SK-N-SH treated with all-trans-retinoic acid at 6 μM for 48 hours (cell line): ENCODE data around the gene MYOC.

Experiments
- ARNTL ChIP-seq: fragments of 450-650 bp; formaldehyde crosslinking; IDR thresholded peaks from 2 replicates; pipeline ENCODE4 v1.5.0; 2020; ENCODE audit warnings: low read depth, mild to moderate bottlenecking, moderate library complexity, borderline replicate concordance
- BACH2 ChIP-seq: fragments of 250-450 bp; sonication (Bioruptor Pico); IDR thresholded peaks from 2 replicates; pipeline ENCODE4 v1.9.0; 2021; ENCODE audit warnings: mild to moderate bottlenecking, borderline replicate concordance
- CSRNP3 ChIP-seq: fragments of 250-450 bp; sonication (Bioruptor Pico); IDR thresholded peaks from 2 replicates; pipeline ENCODE4 v1.5.1; 2021; ENCODE audit warnings: mild to moderate bottlenecking, moderate library complexity
- OSR1 ChIP-seq: fragments of 250-450 bp; sonication (Bioruptor Pico); IDR thresholded peaks from 2 replicates; pipeline ENCODE4 v1.8.0; 2022; ENCODE audit warnings: moderate library complexity, mild to moderate bottlenecking, inconsistent platforms
- SNAI2 ChIP-seq: fragments of 250-450 bp; sonication (Bioruptor Pico); IDR thresholded peaks from 2 replicates; pipeline ENCODE4 v1.5.0; 2020; ENCODE audit warnings: mild to moderate bottlenecking, moderate library complexity
- TCF4 ChIP-seq: fragments of 250-450 bp; sonication (Bioruptor Pico); IDR thresholded peaks from 2 replicates; pipeline ENCODE4 v1.8.0; 2021; ENCODE audit warnings: mild to moderate bottlenecking, moderate library complexity, borderline replicate concordance
- ZNF565 ChIP-seq: fragments of 450-650 bp; formaldehyde crosslinking; conservative IDR thresholded peaks from 2 replicates; pipeline ENCODE4 v1.5.0; 2020; ENCODE audit warnings: low read depth, mild to moderate bottlenecking, moderate library complexity
- TF ChIP-seq, protein P1 (sequence below): fragments of 250-450 bp; sonication (Bioruptor Pico); IDR thresholded peaks from 2 replicates; pipeline ENCODE4 v1.8.0; 2021; ENCODE audit warnings: low read depth, mild to moderate bottlenecking, moderate library complexity, borderline replicate concordance

DNA sequence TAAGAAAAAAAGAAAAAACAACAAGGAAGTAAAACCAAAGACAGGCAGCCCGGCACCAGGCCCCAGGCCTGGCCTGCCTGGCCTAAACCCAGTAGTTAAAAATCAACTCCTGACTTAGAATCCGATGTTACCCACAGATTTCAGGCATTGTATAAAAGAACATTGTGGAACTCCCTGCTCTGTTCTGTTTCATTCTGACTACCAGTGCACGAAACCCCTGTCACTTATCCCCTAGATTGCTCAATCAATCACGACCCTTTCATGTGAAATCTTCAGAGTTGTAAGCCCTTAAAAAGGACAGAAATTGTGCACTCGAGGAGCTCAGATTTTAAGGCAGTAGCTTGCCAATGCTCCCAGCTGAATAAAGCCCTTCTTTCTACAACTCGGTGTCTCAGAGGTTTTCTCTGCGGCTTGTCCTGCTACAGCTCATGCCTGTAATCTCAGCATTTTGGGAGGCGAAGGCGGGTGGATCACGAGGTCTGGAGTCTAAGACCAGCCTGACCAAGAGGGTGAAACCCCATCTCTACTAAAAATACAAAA is 46.0 kb downstream of the MYOC start:
- TF ChIP-seq ARNTL (CRISPR knock-in tag) (no peak), OSR1 (CRISPR knock-in tag) (no peak), ZNF565 (CRISPR knock-in tag) (no peak), CSRNP3 (no peak), BACH2 (CRISPR knock-in tag) (no peak), SNAI2 (CRISPR knock-in tag) (no peak), TCF4 (CRISPR knock-in tag) (no peak)
- TF ChIP-seq, protein P1, sequence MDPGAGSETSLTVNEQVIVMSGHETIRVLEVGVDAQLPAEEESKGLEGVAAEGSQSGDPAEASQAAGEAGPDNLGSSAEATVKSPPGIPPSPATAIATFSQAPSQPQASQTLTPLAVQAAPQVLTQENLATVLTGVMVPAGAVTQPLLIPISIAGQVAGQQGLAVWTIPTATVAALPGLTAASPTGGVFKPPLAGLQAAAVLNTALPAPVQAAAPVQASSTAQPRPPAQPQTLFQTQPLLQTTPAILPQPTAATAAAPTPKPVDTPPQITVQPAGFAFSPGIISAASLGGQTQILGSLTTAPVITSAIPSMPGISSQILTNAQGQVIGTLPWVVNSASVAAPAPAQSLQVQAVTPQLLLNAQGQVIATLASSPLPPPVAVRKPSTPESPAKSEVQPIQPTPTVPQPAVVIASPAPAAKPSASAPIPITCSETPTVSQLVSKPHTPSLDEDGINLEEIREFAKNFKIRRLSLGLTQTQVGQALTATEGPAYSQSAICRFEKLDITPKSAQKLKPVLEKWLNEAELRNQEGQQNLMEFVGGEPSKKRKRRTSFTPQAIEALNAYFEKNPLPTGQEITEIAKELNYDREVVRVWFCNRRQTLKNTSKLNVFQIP (CRISPR knock-in tag), result no peak
